Hypothalamus (tissue), 51 donors: Measurements from ENCODE around the gene HIF1AN.

Source experiments
- DNase-seq, 51 donors: peaks; one replicate each; lab custom pipeline; 2025; lab: John Stamatoyannopoulos, UW

HIF1AN gene

GRCh38 chr10:100535715-100536353 lies at the start of gene HIF1AN:
Gene HIF1AN (plus strand): TSS chr10:100535943. CDS start chr10:100535959, 16 bp downstream.
- DNase-seq, result peak; percentile 12 to 91 (median 77)

- no peak for DNase-seq
These were observed 48.2 kb upstream of the HIF1AN start for GRCh38 chr10:100487529-100487928.

- DNase-seq, result no peak
These were observed 46.3 kb upstream of the HIF1AN start for GRCh38 chr10:100489396-100489795.

- no peak for DNase-seq
These were observed 45.2 kb upstream of the HIF1AN start for GRCh38 chr10:100490531-100490930.

- no peak for DNase-seq
These were observed 39.2 kb upstream of the HIF1AN start for GRCh38 chr10:100496567-100496966.

- no peak for DNase-seq
These were observed 37.7 kb upstream of the HIF1AN start for GRCh38 chr10:100498059-100498458.

GRCh38 chr10:100501423-100501822 lies 34.3 kb upstream of the HIF1AN start:
- no peak for DNase-seq

GRCh38 chr10:100502926-100503494 lies 32.7 kb upstream of the HIF1AN start:
- no peak for DNase-seq

GRCh38 chr10:100504096-100504495 lies 31.6 kb upstream of the HIF1AN start:
- no peak for DNase-seq

- no peak for DNase-seq
These were observed 30.6 kb upstream of the HIF1AN start for GRCh38 chr10:100505164-100505563.

GRCh38 chr10:100506596-100507356 lies 29.0 kb upstream of the HIF1AN start:
- no peak for DNase-seq

GRCh38 chr10:100507357-100507732 lies 28.4 kb upstream of the HIF1AN start:
- DNase-seq, result no peak

GRCh38 chr10:100508266-100508665 lies 27.5 kb upstream of the HIF1AN start:
- no peak for DNase-seq

- no peak for DNase-seq
These were observed 27.0 kb upstream of the HIF1AN start for GRCh38 chr10:100508691-100509150.

- no peak for DNase-seq
These were observed 26.4 kb upstream of the HIF1AN start for GRCh38 chr10:100509241-100509840.

GRCh38 chr10:100510533-100511308 lies 25.0 kb upstream of the HIF1AN start:
- DNase-seq, result no peak

- no peak for DNase-seq
These were observed 20.1 kb upstream of the HIF1AN start for GRCh38 chr10:100515612-100516011.

GRCh38 chr10:100516847-100517246 lies 18.9 kb upstream of the HIF1AN start:
- DNase-seq, result no peak

GRCh38 chr10:100518761-100519241 lies 16.9 kb upstream of the HIF1AN start:
- DNase-seq, result peak in 36 of 51 donors; percentile 3 to 65 (median 32)

- peak in 46 of 51 donors; percentile 5 to 69 (median 40) for DNase-seq
These were observed 16.3 kb upstream of the HIF1AN start, which contains the start of gene SEC31B for GRCh38 chr10:100519311-100520051. Gene SEC31B (minus strand): TSS chr10:100519861. CDS start chr10:100516952, 2,909 bp downstream.
